ENCODE measurements around the gene SOBP.

The SOBP gene

DNA sequence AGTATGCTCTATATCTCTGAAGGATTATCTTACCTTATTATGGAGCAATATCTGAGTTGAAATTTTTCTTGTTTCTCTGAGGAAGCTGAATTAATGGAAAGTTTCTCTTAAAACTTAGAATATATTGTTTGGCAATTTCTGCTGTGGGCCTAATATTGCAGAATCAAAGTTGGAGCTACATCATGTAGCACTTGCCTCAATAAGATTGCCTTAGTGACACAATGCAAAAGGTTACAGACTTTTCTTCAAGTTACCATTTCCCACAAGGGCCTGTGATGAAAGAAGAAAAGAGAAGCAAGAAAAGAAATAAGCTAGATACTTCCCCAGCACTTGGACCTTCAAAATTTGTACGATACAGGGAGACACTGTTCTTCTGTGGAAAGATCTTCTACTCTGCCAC, 151.2 kb downstream of the SOBP start:
- DNase-seq (ENCODE audit: low read depth) = no peak

DNA sequence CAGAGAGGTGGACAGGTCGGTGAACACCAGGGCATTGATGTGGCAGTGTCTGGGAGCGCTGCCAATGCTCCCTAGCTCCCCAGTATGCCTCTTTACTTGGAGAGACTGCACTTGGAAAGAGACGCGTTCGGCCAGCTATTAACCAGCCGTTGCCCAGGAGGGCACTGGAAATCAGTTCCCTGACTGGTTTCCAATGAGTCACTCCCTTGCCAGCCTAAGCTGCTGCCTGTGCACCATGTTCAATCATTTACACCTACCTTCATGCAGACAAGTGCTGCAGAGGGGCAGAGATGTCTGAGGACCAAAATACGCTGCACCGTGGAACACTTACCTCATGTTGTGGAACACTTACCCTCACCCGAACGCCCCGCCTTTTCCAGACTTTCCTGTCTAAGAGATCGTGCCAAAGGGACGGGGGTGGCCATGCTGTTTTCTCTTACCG, 151.6 kb downstream of the SOBP start:
- no peak for DNase-seq (ENCODE audit: low read depth)

DNA sequence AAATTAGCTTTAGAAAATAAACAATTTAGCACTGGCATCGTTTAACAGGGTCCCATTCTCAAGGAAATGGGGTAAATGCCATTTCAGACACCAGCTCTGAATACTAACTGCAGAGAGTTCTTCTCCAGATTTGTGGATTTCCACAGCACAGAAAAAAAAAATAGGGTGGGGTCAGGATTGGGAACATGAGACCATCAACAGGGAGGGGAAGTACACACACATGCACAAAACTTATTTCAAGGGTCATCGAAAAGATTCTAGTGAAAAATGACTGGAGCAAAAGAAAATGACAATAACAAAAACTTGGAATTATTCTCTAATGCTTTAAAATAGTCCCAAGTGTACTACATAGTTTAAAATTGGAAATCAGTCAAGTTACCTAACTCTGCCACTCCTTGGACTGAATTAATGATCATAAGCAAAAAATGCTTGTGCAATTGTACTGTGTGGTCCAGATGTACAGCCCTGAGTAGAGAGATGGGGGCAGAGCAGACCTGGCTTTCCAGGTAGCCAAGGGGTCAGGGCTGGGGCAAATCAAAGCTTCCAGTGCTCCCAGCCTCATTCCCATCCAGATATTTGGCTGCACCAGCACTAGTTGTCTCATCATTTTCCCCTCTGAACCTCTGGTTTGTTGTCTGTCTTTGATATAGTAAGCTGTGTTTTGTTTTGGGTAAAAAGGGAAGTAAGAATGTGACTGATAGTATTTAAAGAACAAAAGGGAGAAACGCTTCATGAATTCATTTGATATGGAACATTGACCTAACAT, 152.4 kb downstream of the SOBP start:
- no peak for DNase-seq (ENCODE audit: low read depth)

DNA sequence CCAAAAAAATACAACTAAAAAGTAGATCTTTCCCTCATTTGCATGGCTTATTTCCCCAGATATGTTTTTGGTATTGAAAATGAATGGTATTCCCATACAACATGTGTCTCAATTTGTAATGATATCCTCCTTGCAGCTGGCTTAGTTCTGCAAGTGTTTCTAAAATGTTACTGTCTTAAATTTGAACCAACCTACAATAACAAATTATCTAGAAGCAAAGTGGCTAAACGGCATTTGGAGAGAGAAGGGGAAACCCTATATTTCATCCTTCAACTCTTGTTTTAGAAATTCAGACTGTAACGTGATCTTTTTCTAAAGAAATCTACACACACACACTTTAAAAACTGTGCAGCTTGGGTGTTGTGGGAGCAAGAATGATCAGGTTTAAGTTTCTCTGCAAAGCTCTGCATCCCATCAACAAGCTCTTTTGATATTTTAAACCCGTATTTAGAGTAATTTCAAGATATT, 153.0 kb downstream of the SOBP start:
- DNase-seq (ENCODE audit: low read depth) = no peak

DNA sequence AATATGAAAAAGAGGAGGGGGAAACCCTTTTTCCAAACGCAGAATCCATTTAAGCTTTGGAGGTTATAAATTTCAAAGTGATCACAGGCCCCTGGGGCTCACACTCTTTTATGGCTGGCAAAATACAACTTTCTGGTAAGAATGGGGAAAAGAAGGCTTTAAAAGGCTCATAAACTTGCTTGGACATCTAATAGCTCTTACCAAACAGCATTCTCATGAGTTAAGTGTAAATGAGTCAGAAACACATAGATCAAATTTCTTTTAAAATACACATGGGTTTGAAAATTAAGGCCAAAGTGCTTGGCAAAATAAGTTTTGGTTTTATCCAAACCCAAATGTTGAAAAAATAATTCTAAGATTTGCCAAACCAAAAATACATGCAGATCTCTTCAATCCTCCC, 154.6 kb downstream of the SOBP start:
- DNase-seq (ENCODE audit: low read depth) = no peak

DNA sequence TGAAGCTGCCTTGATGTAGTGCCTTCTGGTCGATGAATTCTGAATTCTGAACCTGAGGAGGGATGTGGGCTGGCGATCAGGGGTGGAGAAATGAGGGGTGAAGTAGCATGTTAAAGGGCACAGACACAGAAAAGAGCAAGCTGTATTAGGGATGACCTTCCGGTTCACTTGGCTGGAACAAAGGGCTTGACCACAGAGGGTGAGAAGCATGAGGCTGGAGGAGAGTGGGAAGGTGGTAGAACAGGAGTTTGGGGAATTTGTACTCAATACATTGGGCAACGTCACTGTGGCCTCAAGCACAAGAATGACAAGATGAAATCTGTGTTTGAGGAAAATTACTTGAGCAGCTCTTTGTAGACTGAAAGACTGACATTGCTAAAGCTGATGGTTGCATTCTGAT, 155.8 kb downstream of the SOBP start:
- no peak for DNase-seq (ENCODE audit: low read depth)

DNA sequence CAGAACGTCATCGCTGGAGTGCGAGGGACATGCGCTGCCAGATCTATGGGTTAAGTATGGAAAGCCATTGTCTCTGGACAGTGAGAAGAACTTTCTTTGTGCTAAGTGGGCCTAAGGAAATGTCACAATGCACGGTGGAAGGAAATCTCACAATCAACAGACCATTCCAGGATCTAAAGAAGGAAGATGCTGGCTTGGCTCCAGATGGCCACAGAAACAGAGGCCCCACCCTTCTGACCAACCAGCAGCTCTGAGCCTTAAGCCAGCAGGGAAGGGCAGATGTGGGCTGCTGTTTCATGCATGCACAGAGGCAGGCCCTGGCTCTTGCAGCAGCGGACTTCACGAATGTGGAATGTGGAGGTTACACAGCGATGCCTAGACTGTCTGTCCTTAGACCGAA, 156.3 kb downstream of the SOBP start:
- DNase-seq (ENCODE audit: low read depth) = no peak

DNA sequence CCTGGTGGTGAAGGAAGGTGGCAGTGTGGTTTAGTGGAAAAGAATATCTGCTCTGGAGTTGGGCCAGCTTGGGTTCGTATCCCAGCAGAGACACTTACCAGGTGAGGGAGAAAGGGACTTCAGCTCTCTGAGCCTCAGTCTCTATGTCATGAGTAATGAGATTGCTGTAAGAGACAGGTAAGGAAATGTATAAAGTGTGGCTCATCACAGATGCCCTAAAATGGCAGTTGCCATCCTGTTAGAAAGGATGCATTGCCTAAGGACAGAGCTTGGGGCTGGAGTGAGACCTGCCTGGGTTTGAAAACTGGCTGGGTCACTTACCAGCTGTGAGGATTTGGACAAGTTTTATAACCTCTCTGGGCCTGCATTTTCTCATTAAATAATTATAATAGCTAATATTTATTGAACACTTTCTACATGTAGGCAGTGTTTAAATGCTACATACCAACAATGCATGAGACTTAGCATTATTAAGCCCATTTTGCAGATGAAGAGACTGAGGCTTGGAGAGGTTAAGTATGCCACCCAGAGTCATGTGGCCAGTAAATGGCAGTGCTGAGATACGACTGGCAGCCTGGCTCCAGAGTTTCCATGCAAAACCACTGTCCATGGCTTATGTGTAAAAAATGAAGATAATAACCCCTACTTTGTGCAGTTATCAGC, 157.0 kb downstream of the SOBP start:
- DNase-seq (ENCODE audit: low read depth) = no peak

DNA sequence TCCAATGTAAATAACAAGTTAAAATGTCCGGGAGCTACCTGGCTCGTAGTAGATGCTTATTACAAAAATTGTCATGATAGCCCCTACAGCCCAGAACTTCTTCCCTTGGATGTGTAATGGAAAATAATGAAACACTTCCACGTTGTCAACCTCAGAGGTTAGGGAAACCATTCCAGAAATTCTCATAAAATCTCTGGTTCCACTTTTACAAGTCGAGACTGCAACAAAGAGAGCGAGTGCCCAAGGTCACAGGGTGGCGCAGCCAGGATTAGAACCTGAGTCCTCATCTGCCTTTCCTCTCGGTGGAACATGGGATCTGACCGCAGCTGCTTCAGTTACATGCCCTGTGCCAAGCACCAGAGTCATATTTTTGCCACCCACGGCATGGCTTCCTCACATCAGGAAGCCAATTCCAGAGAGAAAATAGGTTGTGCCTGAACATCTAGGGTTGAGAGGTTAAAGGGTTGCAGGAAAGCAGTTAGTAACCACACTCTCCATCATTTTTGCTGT, 157.6 kb downstream of the SOBP start:
- no peak for DNase-seq (ENCODE audit: low read depth)

DNA sequence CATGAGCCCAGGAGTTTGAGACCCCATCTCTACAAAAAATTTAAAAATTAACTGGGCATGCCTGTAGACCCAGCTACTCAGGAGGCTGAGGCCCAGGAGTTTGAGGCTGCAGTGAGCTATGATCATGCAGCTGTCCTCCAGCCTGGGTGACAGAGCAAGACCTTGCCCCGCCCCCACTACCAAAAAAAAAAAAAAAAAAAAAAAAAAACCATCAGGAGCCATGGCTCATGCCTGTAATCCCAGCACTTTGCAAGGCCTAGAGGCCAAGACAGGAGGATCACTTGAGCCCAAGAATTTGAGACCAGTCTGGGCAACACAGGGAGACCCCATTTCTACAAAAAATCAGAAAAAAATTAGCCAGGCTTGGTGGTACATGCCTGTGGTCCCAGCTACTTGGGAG, 159.1 kb downstream of the SOBP start:
- no peak for DNase-seq (ENCODE audit: low read depth)

DNA sequence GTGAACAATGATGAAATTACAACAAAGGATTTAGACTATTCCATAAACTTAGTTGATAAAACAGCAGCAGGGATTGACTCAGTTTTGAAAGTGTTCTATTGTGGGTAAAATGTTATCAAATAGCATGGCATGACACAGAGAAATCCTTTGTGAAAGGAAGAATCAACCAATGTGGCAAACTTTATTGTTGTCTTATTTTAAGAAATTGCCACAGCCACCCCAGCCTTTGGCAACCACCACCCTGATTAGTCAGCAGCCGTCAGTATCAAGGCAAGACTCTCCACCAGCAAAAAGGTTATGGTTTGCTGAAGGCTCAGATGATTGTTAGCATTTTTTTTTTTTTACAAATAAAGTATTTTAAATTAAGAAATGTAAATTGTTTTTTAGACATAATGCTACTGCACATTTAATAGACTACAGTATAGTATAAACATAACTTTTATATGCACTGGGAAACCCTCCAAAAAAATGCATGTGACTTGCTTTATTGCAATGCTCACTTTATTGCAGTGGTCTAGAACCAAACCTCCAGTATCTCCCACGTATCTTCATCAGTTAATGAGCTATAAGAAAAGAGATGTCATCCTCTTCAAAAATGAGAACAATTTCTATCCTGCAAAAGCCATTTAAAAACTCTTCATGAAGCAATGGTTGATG, 162.7 kb downstream of the SOBP start:
- no peak for DNase-seq (ENCODE audit: low read depth)

DNA sequence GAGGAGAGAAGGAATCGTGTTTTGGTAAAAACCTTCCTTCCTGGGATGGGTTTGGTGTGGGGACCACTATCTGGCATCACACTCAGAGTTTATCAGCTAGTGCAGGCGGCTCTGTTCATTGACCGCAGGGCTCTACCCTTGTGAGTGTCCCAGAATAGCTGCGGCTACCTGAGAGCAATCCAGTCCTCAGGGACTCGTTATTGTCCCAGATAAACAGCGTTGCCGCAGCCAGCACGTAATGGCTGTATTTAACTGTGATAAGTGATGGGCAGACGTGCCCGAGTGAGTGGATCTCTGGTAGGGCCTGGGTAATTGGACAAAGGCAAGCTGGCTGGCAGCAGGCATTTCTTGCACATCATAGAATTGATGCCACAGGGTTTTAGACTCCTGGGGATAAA, 163.3 kb downstream of the SOBP start:
- DNase-seq (ENCODE audit: low read depth) = no peak

DNA sequence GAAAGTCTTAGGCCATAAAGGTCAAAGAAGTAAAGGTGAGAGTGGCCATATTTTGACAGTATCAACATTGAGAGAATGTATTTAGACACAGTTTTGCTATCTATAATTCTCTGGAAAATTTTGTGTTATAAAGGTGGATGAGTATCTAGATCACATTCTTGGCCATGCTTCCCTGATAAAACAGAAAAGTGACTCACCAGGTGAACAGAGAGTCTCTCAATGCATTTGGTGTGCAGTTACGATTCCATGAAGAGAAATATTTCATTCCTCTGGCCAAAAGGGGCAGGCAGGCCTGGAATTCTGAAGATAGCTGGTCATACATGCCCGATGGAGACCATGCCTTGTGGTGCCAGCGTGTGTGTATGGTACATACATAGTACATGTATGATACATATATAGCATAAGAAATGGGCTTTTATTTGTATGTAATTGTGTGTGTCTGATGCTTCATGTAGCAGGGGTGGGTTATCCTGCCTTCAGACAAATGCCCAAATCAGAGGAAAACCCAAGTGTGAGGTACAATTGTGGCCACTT, 164.0 kb downstream of the SOBP start:
- DNase-seq (ENCODE audit: low read depth) = no peak

DNA sequence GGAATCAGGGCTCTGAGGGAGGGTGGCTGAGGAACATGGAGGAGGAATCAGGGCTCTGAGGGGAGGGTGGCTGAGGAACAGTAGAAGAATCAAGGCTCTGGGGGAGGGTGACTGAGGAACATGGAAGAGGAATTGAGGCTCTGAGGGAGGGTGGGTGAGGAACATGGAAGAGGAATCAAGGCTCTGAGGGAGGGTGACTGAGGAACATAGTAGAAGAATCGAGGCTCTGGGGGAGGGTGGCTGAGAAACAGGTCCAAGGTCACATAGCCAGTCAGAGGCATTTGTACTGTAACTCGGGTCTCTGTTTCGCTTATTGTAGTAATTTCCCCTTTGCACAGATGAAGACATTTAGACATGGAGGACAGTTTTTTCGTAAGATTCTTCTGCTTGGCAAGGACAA, 164.8 kb downstream of the SOBP start:
- DNase-seq (ENCODE audit: low read depth) = no peak

DNA sequence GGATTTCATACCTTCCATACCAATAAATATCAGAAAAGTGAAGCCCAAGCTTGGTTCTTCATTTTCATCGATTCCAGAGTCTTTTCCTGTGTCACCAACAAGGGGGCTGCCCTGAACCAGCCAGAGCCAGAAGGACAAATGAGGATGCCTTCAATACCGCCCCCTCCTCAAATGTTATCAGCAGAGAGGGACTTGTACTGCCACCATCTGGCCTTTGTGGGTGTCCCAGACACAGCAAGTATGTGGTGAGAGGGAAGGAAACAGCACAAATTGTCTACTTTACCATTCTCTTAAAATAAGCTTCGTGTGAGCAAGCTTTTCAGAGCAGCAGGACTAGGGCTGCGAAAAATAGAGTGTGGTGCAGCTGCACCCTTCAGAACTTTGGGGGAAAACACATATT, 165.3 kb downstream of the SOBP start:
- no peak for DNase-seq (ENCODE audit: low read depth)

DNA sequence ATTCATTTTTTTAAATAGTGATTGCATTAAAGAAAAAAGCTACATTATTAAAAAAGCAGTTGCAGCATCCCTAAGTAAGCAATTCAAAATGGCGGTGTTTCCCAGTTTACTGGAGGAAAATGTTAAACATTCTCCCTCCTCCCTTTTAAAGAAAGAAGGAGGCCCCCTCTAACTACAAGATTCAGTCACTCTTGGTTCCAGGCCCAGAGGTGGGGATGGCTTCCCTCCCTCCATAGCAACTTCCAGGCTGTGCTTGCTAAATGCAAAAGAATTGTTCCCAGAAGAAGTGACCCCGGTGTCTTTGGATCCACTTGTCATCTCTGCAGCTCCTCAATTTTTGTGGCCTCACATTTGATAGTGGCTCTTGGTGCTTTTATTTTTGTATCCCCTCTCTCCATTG, 165.9 kb downstream of the SOBP start:
- DNase-seq (ENCODE audit: low read depth) = no peak

DNA sequence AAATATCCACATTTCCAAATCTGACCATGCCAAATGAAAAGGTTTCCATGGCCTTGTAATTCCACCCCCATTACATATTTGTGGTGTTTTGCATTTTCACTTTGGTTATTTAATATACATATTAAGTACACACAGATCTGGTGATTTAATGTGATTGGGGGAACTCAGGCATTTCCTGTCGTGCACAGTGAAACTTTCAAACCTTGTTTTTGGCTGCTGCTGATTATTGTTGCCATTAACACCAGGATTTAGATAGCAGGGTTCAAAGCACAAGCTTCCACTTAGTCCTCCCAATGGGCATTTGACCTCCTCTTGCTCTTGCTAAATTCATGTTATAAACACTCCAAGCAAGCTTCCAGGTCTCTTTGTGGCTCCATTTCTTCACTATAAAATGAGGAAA, 166.5 kb downstream of the SOBP start:
- DNase-seq (ENCODE audit: low read depth) = no peak

DNA sequence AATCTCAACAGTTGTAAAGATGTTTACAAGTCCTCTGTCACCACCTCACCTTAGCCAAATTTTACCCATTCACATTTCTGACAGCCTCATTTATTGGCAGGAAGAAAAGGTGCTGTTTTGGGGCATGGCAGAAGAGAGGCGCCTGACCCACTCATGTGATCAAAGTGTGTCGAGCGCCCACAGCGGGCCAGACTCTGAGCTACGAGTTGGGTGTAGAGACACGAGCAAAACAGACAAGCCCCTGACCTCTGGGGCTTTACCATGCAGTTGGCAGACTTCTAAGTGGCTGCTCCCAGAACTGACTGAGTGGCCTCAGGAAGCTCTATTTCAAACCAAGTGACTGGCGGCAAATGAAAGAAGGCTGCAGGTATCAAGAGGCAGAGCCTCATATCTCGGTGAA, 167.0 kb downstream of the SOBP start:
- no peak for DNase-seq (ENCODE audit: low read depth)

DNA sequence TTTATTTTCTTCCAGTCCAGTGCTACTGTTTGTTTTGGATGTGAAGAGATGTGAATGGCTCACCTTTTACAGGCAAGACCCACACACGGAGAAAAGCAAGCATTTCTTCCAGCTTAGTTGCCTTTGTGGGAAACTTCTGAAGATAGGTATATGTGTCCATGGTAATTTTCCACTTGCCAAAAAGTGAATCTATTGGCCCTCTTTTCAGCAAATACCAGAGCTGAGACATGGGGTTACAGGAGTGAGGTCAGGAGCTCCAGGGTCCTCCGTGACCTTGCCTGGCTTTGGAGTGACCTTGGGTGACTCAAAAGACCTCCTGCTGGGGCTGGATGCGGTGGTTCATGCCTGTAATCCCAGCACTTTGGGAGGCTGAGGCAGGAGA, 167.4 kb downstream of the SOBP start:
- no peak for DNase-seq (ENCODE audit: low read depth)

DNA sequence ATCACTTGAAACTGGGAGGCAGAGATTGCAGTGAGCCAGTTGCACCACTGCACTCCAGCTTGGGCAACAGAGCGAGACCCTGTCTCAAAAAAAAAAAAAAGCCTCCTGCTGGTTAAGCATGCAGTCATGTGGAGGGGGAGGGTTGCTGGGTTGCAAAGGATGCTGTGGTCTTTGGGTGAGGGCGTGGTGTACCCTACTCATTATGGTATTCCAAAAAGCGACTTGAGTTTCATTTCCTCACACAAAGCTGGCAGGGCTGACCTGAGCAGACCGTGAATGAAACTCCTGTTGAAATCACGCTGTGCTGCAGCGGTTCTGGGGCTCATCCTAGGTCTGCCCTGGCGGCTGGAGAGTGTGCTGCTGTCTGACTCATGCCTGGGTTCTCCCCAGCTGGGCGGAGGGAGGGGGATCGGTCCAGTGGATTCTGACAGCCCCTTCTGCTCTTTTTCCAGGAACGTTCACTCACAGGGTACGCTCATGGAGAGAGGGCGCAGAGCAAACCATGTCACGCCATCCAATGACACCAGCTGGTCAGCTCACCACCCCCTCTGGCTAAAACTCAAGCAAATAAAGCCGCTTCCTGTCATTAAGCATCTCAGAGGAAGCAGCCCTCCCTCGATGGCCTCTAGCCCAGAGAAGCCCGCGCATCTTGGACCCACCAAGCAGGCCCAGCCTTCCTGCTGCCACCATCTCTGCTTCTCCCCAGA, 168.0 kb downstream of the SOBP start:
- no peak for DNase-seq (ENCODE audit: low read depth)

DNA sequence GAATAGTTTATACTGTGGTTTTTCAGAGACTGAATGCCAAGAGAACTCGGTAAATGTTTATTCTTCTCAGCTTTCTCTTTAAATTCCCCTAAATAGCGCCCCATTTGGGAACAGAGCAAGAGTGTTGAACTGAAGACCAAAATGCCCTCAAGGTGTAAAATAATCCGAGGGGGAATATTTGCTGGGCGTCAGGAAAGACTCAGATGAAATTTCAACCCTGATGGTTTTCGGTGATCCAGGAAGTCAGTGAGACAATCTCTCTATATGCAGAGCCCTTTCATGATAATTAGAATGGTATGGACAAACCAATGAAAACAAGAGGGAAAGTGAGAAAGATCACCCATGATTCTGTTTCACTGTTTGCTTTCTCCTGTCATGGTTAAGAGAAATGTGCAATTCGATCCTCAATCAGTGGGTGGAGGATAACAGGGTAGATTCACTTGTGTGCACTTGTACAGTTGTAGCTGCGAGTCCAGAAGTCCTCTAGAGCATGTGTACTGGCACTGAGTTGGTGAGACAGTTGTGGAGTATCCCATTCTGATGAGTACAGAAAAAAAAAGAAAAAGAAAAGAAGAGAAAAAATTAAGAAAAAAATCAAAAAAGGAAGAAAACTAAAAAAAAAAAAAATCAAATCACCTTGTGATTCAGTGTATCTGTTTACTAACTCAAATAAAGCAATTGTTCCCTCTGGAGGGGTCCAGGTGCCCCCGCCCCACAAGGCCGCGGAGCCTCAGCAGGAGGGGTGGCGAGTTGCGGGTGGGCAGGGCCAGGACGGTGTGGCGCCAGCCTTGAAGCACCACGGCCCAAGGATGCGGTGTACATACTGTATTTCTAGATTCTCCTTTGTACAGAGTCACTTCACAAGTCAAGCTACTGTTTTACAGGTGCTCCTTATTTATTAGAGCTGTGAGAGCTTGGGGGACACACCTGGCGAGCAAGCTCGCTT, 169.3 kb downstream of the SOBP start:
- DNase-seq (ENCODE audit: low read depth) = no peak
